ENCODE results near the gene C6orf132. TPM values are rescaled to one million over a fixed set of nuclear protein-coding genes. Genes with fewer than 3 reads are reported as not detected.

The C6orf132 gene
- total RNA-seq, 4 donors from 2014 or later = 0.05 to 0.16 TPM; not detected in 2

GRCh38 chr6:42066156-42066675 is 76.2 kb downstream of the C6orf132 start:
- in situ Hi-C loops (cut with MboI; ENCODE audit: low sequenced_read_pairs in 4 of 4) (no loop called here), intact Hi-C loops (cut with DNase I; ENCODE audit: low total_unique reads) (no loop called here)
- TF ChIP-seq CTCF (IDR thresholded peaks at IDR 0.05 in 4 of 5, conservative IDR thresholded peaks at IDR 0.05 in 1 of 5) = no peak
- TF ChIP-seq POLR2A (IDR thresholded peaks at IDR 0.05) = no peak
- Histone ChIP-seq H3K27me3 (no peaks in the 10 kb centered on the region), H3K4me3 (no peak overlapping the region), H3K9me3 (no peaks in the 10 kb centered on the region), H3K27ac (no peak overlapping the region), H3K36me3 (peaks cover 0 to 90% of the 10 kb centered on the region in 2 donors), H3K4me1 (no peaks in the 10 kb centered on the region)
- no peak for DNase-seq
- ATAC-seq = no peak

- DNase-seq = no peak
- no peak overlapping the region for H3K27ac ChIP-seq
- intact Hi-C loops (cut with DNase I; ENCODE audit: low total_unique reads) = no loop called here
- no peak for TF ChIP-seq CTCF (IDR thresholded peaks at IDR 0.05 in 4 of 5, conservative IDR thresholded peaks at IDR 0.05 in 1 of 5)
- no peak for TF ChIP-seq POLR2A (IDR thresholded peaks at IDR 0.05)
- no peaks in the 10 kb centered on the region for H3K27me3 ChIP-seq
- ATAC-seq = no peak
- no peak overlapping the region for H3K4me3 ChIP-seq
- H3K9me3 ChIP-seq = no peaks in the 10 kb centered on the region
- peaks cover 0 to 90% of the 10 kb centered on the region in 2 donors for H3K36me3 ChIP-seq
- in situ Hi-C loops (cut with MboI; ENCODE audit: low sequenced_read_pairs in 4 of 4) = no loop called here
- H3K4me1 ChIP-seq = no peaks in the 10 kb centered on the region
Measured at GRCh38 chr6:42059743-42060142, 82.7 kb downstream of the C6orf132 start.

- H3K36me3 ChIP-seq = peaks cover 0 to 54% of the 10 kb centered on the region in 2 donors
- H3K9me3 ChIP-seq = no peaks in the 10 kb centered on the region
- no peak overlapping the region for H3K4me3 ChIP-seq
- intact Hi-C loops (cut with DNase I; ENCODE audit: low total_unique reads) (loop anchor here (5.0 kb wide), 1 partner anchor 509 kb away; the partner anchor contains the start of gene UBR2), in situ Hi-C loops (cut with MboI; ENCODE audit: low sequenced_read_pairs in 4 of 4) (no loop called here)
- peaks cover 10 to 15% of the 10 kb centered on the region in 2 donors for H3K4me1 ChIP-seq
- DNase-seq (no peak), ATAC-seq (no peak)
- H3K27me3 ChIP-seq = peaks cover 0 to 13% (median 0%) of the 10 kb centered on the region in 3 donors
- H3K27ac ChIP-seq = no peak overlapping the region
- TF ChIP-seq CTCF (IDR thresholded peaks at IDR 0.05 in 4 of 5, conservative IDR thresholded peaks at IDR 0.05 in 1 of 5) (no peak), POLR2A (IDR thresholded peaks at IDR 0.05) (no peak)
Measured at GRCh38 chr6:42053601-42054000, 88.8 kb downstream of the C6orf132 start.

DNA sequence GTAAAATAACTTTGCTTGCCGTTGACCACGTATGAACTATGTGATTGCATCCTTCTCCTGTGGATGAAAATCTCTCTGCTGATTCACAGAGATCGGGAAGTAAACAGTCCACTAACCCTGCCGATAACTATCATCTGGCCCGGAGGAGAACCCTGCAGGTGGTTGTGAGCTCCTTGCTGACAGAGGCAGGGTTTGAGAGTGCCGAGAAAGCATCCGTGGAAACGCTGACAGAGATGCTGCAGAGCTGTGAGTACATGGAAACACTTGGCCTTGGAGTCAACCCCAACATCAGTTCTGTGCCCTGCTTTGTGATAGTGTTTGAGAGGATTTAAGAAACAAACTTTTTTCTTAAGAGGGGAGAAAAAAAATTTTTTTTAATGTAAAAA is 91.2 kb downstream of the C6orf132 start:
- peak overlapping the region; percentile 67 to 78 (median 71) for H3K4me3 ChIP-seq
- TF ChIP-seq CTCF (IDR thresholded peaks at IDR 0.05 in 4 of 5, conservative IDR thresholded peaks at IDR 0.05 in 1 of 5) (no peak), POLR2A (IDR thresholded peaks at IDR 0.05) (no peak)
- peaks cover 0 to 31% of the 10 kb centered on the region in 2 donors for H3K36me3 ChIP-seq
- peak overlapping the region; percentile 89 to 94 (median 92) for H3K27ac ChIP-seq
- in situ Hi-C loops (cut with MboI; ENCODE audit: low sequenced_read_pairs in 4 of 4) = no loop called here
- intact Hi-C loops (cut with DNase I; ENCODE audit: low total_unique reads) = loop anchor here (2.0 to 5.0 kb wide), 2 partner anchors 130 to 511 kb away; partner anchors contain the start of genes BYSL, MED20 and UBR2
- no peak for ATAC-seq
- H3K4me1 ChIP-seq = peaks cover 14 to 23% of the 10 kb centered on the region in 2 donors
- DNase-seq = no peak
- no peaks in the 10 kb centered on the region for H3K9me3 ChIP-seq
- H3K27me3 ChIP-seq = peaks cover 0 to 19% (median 0%) of the 10 kb centered on the region in 3 donors

Other genes starting within 250 kb of the C6orf132 start
- 1 to 10 TPM in 2 of 4 donors, under 1 TPM in 2; 0.27 to 2.8 (median 1.1) TPM for gene USP49, start 247.2 kb downstream of the C6orf132 start, total RNA-seq
- gene MED20, start 221.5 kb downstream of the C6orf132 start, total RNA-seq = 10 to 100 TPM; 11.5 to 16.5 (median 12.1) TPM
- gene BYSL, start 221.1 kb downstream of the C6orf132 start, total RNA-seq = 10 to 100 TPM in 3 of 4 donors, 1 to 10 TPM in 1; 8.0 to 16.6 (median 12.9) TPM
- gene CCND3, start 200.8 kb downstream of the C6orf132 start, total RNA-seq = 10 to 100 TPM; 28.9 to 48.7 (median 44.7) TPM
- 10 to 100 TPM; 16.3 to 49.2 (median 35.6) TPM for gene TAF8, start 92.1 kb downstream of the C6orf132 start, total RNA-seq
- not detected for gene GUCA1A, start 30.7 kb upstream of the C6orf132 start, total RNA-seq
- under 1 TPM in 1 of 4 donors, not detected in 3; 0.31 TPM for gene GUCA1B, start 52.3 kb upstream of the C6orf132 start, total RNA-seq
- 10 to 100 TPM; 52.2 to 63.7 (median 56.0) TPM for gene MRPS10, start 75.2 kb upstream of the C6orf132 start, total RNA-seq